ENCODE results near the gene KDM7A. TPM values are rescaled to one million over a fixed set of nuclear protein-coding genes. Genes with fewer than 3 reads are reported as not detected.

Gene KDM7A
- total RNA-seq, 2 experiments from 2014 or later, result 43.3 to 46.5 TPM

- H3K4me3 ChIP-seq (ENCODE audit: low read length), result no peak overlapping the region
- Mint-ChIP-seq H3K27ac (peak overlapping the region; percentile 70), H3K9me3 (no peaks in the 10 kb centered on the region), H3K4me1 (ENCODE audit: low read depth) (peaks cover 75% of the 10 kb centered on the region), H3K27me3 (no peaks in the 10 kb centered on the region), H3K36me3 (ENCODE audit: low read depth) (peaks cover 41% of the 10 kb centered on the region), H3K4me3 (peak overlapping the region; percentile 85)
- H3K36me3 ChIP-seq (ENCODE audit: insufficient read depth, low read length), result peaks cover 26% of the 10 kb centered on the region
- H3K27ac ChIP-seq (ENCODE audit: low read depth in 1 of 2, low read length in 2 of 2), result peak overlapping the region; percentile 30 to 40
- POLR2A ChIA-PET, result interaction anchor here (0.9 to 4.5 kb wide), 3 partner anchors 117 to 424 kb away, joined by 3 to 36 read pairs (median 3); partner anchors contain the start of gene KDM7A
- intact Hi-C loops (cut with DNase I, micrococcal nuclease), result loop anchor here (5.0 to 10.0 kb wide), 7 partner anchors 173 to 1493 kb away; partner anchors contain the start of genes AGK (in 1 of the 2), HIPK2 (in 1 of the 2), MKRN1 (in 1 of the 2) and SLC37A3 (in 1 of the 2)
- ATAC-seq (ENCODE audit: poor library complexity), result peak; percentile 12
- no peaks in the 10 kb centered on the region for H3K27me3 ChIP-seq (ENCODE audit: control insufficient read depth in 1 of 2, insufficient read depth in 2 of 2, low read length in 2 of 2)
- CTCF ChIA-PET, result interaction anchor here (0.9 to 1.3 kb wide), 3 partner anchors 12 to 414 kb away, joined by 3 to 4 read pairs (median 3); no protein-coding TSS in a partner anchor
- DNase-seq, result peak in 12 of 14 experiments; percentile 13 to 76 (median 44)
- peaks cover 54% of the 10 kb centered on the region for H3K4me1 ChIP-seq (ENCODE audit: insufficient read depth, low read length)
- no peak for TF ChIP-seq CTCF (IDR thresholded peaks at IDR 0.05)
- no peaks in the 10 kb centered on the region for H3K9me3 ChIP-seq (ENCODE audit: control insufficient read depth in 1 of 2, insufficient read depth in 1 of 2, low read length in 2 of 2)
These were observed 117.2 kb downstream of the KDM7A start for GRCh38 chr7:140059273-140060242.

GRCh38 chr7:140058517-140058916, 118.3 kb downstream of the KDM7A start:
- ATAC-seq (ENCODE audit: poor library complexity) (no peak), DNase-seq (peak in 1 of 14 experiments; percentile 19)
- intact Hi-C loops (cut with DNase I, micrococcal nuclease), result loop anchor here in 1 of 2 experiments (5.0 kb wide), 1 partner anchor 281 kb away; the partner anchor contains the start of gene HIPK2
- Mint-ChIP-seq H3K9me3 (no peaks in the 10 kb centered on the region), H3K36me3 (ENCODE audit: low read depth) (peaks cover 46% of the 10 kb centered on the region), H3K4me3 (peak overlapping the region; percentile 59), H3K27me3 (no peaks in the 10 kb centered on the region), H3K4me1 (ENCODE audit: low read depth) (peaks cover 80% of the 10 kb centered on the region), H3K27ac (peak overlapping the region; percentile 70)
- no peak for TF ChIP-seq CTCF (IDR thresholded peaks at IDR 0.05)
- H3K27ac ChIP-seq (ENCODE audit: low read depth in 1 of 2, low read length in 2 of 2), result no peak overlapping the region
- ChIA-PET CTCF (interaction anchor here (0.9 to 1.2 kb wide), 2 partner anchors 11 to 26 kb away, joined by 3 to 4 read pairs; no protein-coding TSS in a partner anchor), POLR2A (interaction anchor here (0.9 kb wide), 1 partner anchor 423 kb away, joined by 3 read pairs; no protein-coding TSS in a partner anchor)
- H3K4me3 ChIP-seq (ENCODE audit: low read length), result no peak overlapping the region
- peaks cover 37% of the 10 kb centered on the region for H3K36me3 ChIP-seq (ENCODE audit: insufficient read depth, low read length)
- H3K27me3 ChIP-seq (ENCODE audit: control insufficient read depth in 1 of 2, insufficient read depth in 2 of 2, low read length in 2 of 2), result no peaks in the 10 kb centered on the region
- H3K9me3 ChIP-seq (ENCODE audit: control insufficient read depth in 1 of 2, insufficient read depth in 1 of 2, low read length in 2 of 2), result no peaks in the 10 kb centered on the region
- H3K4me1 ChIP-seq (ENCODE audit: insufficient read depth, low read length), result peaks cover 56% of the 10 kb centered on the region

GRCh38 chr7:140057143-140057535, 119.6 kb downstream of the KDM7A start:
- Mint-ChIP-seq H3K36me3 (ENCODE audit: low read depth) (peaks cover 55% of the 10 kb centered on the region), H3K27me3 (no peaks in the 10 kb centered on the region), H3K4me3 (no peak overlapping the region), H3K4me1 (ENCODE audit: low read depth) (peaks cover 79% of the 10 kb centered on the region), H3K9me3 (no peaks in the 10 kb centered on the region), H3K27ac (no peak overlapping the region)
- Histone ChIP-seq H3K27ac (ENCODE audit: low read depth in 1 of 2, low read length in 2 of 2) (no peak overlapping the region), H3K9me3 (ENCODE audit: control insufficient read depth in 1 of 2, insufficient read depth in 1 of 2, low read length in 2 of 2) (no peaks in the 10 kb centered on the region), H3K4me3 (ENCODE audit: low read length) (no peak overlapping the region), H3K27me3 (ENCODE audit: control insufficient read depth in 1 of 2, insufficient read depth in 2 of 2, low read length in 2 of 2) (no peaks in the 10 kb centered on the region), H3K36me3 (ENCODE audit: insufficient read depth, low read length) (peaks cover 46% of the 10 kb centered on the region), H3K4me1 (ENCODE audit: insufficient read depth, low read length) (peaks cover 48% of the 10 kb centered on the region)
- intact Hi-C loops (cut with DNase I, micrococcal nuclease), result loop anchor here in 1 of 2 experiments (5.0 kb wide), 1 partner anchor 280 kb away; the partner anchor contains the start of gene HIPK2
- POLR2A ChIA-PET, result no interaction called here
- CTCF ChIA-PET, result no interaction called here
- ATAC-seq (ENCODE audit: poor library complexity), result no peak
- TF ChIP-seq CTCF (IDR thresholded peaks at IDR 0.05), result no peak
- DNase-seq, result no peak
